A549 (cell line): ENCODE data around the gene THBS2. TPM values are rescaled to one million over a fixed set of nuclear protein-coding genes. Genes with fewer than 3 reads are reported as not detected.

Source experiments
- ATAC-seq, 2 experiments: fragments of 200-7000 bp in 1 of 2; fragments of >200 bp in 1 of 2; cut with Nextera tagmentation in 1 of 2; cut with Tn5 transposase in 1 of 2; 3 replicates each; pipeline versions ENCODE4 v1.8.0 to v1.9.1; 2018 to 2020; ENCODE audit warnings: mild to moderate bottlenecking in 1 of 2, moderate library complexity in 1 of 2
- CTCF ChIA-PET: fragments of 300-600 bp; sonication (Branson Sonifier 250); formaldehyde crosslinking; extraction: SDS; loops from one replicate; lab custom pipeline; 2021; ENCODE audit warnings: antibody characterized with exemption, inconsistent platforms; lab: Yijun Ruan, JAX
- POLR2A ChIA-PET: fragments of 350-600 bp; formaldehyde crosslinking; extraction: SDS; loops from one replicate; lab custom pipeline; 2021; ENCODE audit warnings: antibody characterized with exemption, inconsistent platforms; lab: Yijun Ruan, JAX
- DNase-seq, 2 experiments: peaks; one replicate each; pipeline versions ENCODE4 v3.0.0 to v3.0.0-alpha.2; 2011 to 2016; ENCODE audit warnings: low read depth in 1 of 2, low spot score in 1 of 2
- FAIRE-seq: peaks from 2 replicates; lab custom pipeline; 2011; peaks lifted over from hg19 to GRCh38; lab: Jason Lieb, UNC
- H3K27ac ChIP-seq, 2 experiments: fragments of >200 bp; sonication (Bioruptor Twin); formaldehyde crosslinking; 3 replicates each; pipeline ENCODE4 v1.5.1; 2016 to 2017
- H3K4me1 ChIP-seq: fragments of >200 bp; sonication (Bioruptor Twin); formaldehyde crosslinking; 3 replicates; pipeline ENCODE4 v1.6.1; 2016
- H3K4me2 ChIP-seq: fragments of >200 bp; sonication (Bioruptor Twin); formaldehyde crosslinking; 3 replicates; pipeline ENCODE4 v1.6.1; 2016
- H3K4me3 ChIP-seq: fragments of >200 bp; sonication (Bioruptor Twin); formaldehyde crosslinking; 3 replicates; pipeline ENCODE4 v1.5.1; 2016
- H3K9me3 ChIP-seq: fragments of >200 bp; sonication (Bioruptor Twin); formaldehyde crosslinking; 3 replicates; pipeline ENCODE4 v1.6.1; 2016
- ATOH8 ChIP-seq: fragments of 250-450 bp; sonication (Bioruptor Pico); IDR thresholded peaks from 2 replicates; pipeline ENCODE4 v1.5.0; 2020; ENCODE audit warnings: low read depth, mild to moderate bottlenecking, moderate library complexity
- FOSL2 ChIP-seq, 2 experiments: fragments of 450-650 bp in 1 of 2; fragments of >200 bp in 1 of 2; sonication (Bioruptor Twin) in 1 of 2; formaldehyde crosslinking; IDR thresholded peaks; 2 replicates each; pipeline versions ENCODE4 v1.5.0 to v1.6.1; 2016 to 2020; ENCODE audit warnings: mild to moderate bottlenecking in 1 of 2, moderate library complexity in 1 of 2
- HOXA7 ChIP-seq: fragments of 250-450 bp; sonication (Bioruptor Pico); IDR thresholded peaks from 2 replicates; pipeline ENCODE4 v1.5.0; 2020; ENCODE audit warnings: mild to moderate bottlenecking, moderate library complexity
- JUN ChIP-seq, 2 experiments: fragments of >200 bp; sonication (Bioruptor Twin); formaldehyde crosslinking; IDR thresholded peaks; 2 replicates in 1 of 2; 3 replicates in 1 of 2; pipeline ENCODE4 v1.6.1; 2016 to 2017
- KDM1A ChIP-seq: fragments of 200-600 bp; sonication (generic); IDR thresholded peaks from 2 replicates; pipeline ENCODE4 v1.6.1; 2016; ENCODE audit warnings: low read depth, mild to moderate bottlenecking
- KDM5A ChIP-seq: fragments of 200-600 bp; sonication (generic); IDR thresholded peaks from 2 replicates; pipeline ENCODE4 v1.6.1; 2016; ENCODE audit warnings: antibody characterized with exemption, mild to moderate bottlenecking
- MYC ChIP-seq: IDR thresholded peaks from 2 replicates; pipeline ENCODE4 v1.6.1; 2012; ENCODE audit warnings: mild to moderate bottlenecking, inconsistent platforms, low read length, improper control_type of control experiment, borderline replicate concordance
- NPAS2 ChIP-seq: fragments of 250-450 bp; sonication (Bioruptor Pico); IDR thresholded peaks from 2 replicates; pipeline ENCODE4 v1.8.0; 2022; ENCODE audit warnings: mild to moderate bottlenecking, moderate library complexity, borderline replicate concordance
- NR3C1 ChIP-seq: fragments of >200 bp; sonication (Bioruptor Twin); formaldehyde crosslinking; IDR thresholded peaks from 3 replicates; pipeline ENCODE4 v1.6.1; 2017
- PHF8 ChIP-seq: fragments of 200-600 bp; sonication (generic); IDR thresholded peaks from 2 replicates; pipeline ENCODE4 v1.6.1; 2016; ENCODE audit warnings: low read depth, mild to moderate bottlenecking, antibody characterized with exemption, moderate library complexity, borderline replicate concordance
- POLR2A ChIP-seq: IDR thresholded peaks from 2 replicates; pipeline ENCODE4 v1.6.1; 2012; ENCODE audit warnings: mild to moderate bottlenecking, low read length
- POLR2AphosphoS2 ChIP-seq: conservative IDR thresholded peaks from 2 replicates; pipeline ENCODE4 v1.6.1; 2012; ENCODE audit warnings: low read length, improper control_type of control experiment, inconsistent platforms
- RAD21 ChIP-seq, 2 experiments: fragments of >200 bp in 1 of 2; sonication (Bioruptor Twin) in 1 of 2; formaldehyde crosslinking in 1 of 2; IDR thresholded peaks in 1 of 2; conservative IDR thresholded peaks in 1 of 2; 2 replicates in 1 of 2; 3 replicates in 1 of 2; pipeline ENCODE4 v1.6.1; 2012 to 2018; ENCODE audit warnings: inconsistent platforms in 1 of 2
- RARB ChIP-seq: fragments of 250-450 bp; sonication (Bioruptor Pico); IDR thresholded peaks from 2 replicates; pipeline ENCODE4 v1.8.0; 2021; ENCODE audit warnings: mild to moderate bottlenecking, moderate library complexity
- RCOR1 ChIP-seq: fragments of 150-350 bp; IDR thresholded peaks from 2 replicates; pipeline ENCODE4 v1.6.1; 2014; ENCODE audit warnings: antibody characterized with exemption, low read length, low read depth
- RFX5 ChIP-seq: fragments of 450-650 bp; IDR thresholded peaks from 2 replicates; pipeline ENCODE4 v1.7.1; 2014; ENCODE audit warnings: antibody characterized with exemption, mild to moderate bottlenecking, moderate library complexity
- RNF2 ChIP-seq: fragments of 200-600 bp; sonication (generic); IDR thresholded peaks from 2 replicates; pipeline ENCODE4 v1.6.1; 2016; ENCODE audit warnings: low read depth, mild to moderate bottlenecking, antibody characterized with exemption, moderate library complexity, borderline replicate concordance
- SREBF2 ChIP-seq: fragments of 450-650 bp; IDR thresholded peaks from 2 replicates; pipeline ENCODE4 v1.6.1; 2014; ENCODE audit warnings: mild to moderate bottlenecking, moderate library complexity
- ZSCAN20 ChIP-seq: fragments of 250-450 bp; sonication (Bioruptor Pico); IDR thresholded peaks from 2 replicates; pipeline ENCODE4 v1.8.0; 2022; ENCODE audit warnings: mild to moderate bottlenecking, moderate library complexity
- WGBS: methylation state at CpG from one replicate; pipeline ENCODE4 v1.1.6; 2017; ENCODE audit errors: missing lambda C conversion rate; 5-methylcytosine and 5-hydroxymethylcytosine counted together
- polyA plus RNA-seq, 4 experiments: library from polyadenylated mRNA; depleted of rRNA in 3 of 4; stranded (reverse); fragments of >200 nt; fragmentation: RNase III in 1 of 4; extraction: RNeasy Plus Mini Kit Qiagen cat#74134 plus additional on column Dnase treatment in 1 of 4; gene quantifications; 2 replicates in 3 of 4; 3 replicates in 1 of 4; pipeline ENCODE4 v1.2.3, GENCODE V29; 2011 to 2017
- TF ChIP-seq, protein P1 (sequence below): fragments of 250-450 bp; sonication (Bioruptor Pico); IDR thresholded peaks from 2 replicates; pipeline ENCODE4 v1.5.0; 2021; ENCODE audit warnings: mild to moderate bottlenecking, moderate library complexity, borderline replicate concordance
- TF ChIP-seq, protein P2 (sequence below): IDR thresholded peaks from 2 replicates; pipeline ENCODE4 v1.6.1; 2012; ENCODE audit warnings: low read depth, borderline replicate concordance
- TF ChIP-seq, protein P3 (sequence below): fragments of >200 bp; sonication (Bioruptor Twin); formaldehyde crosslinking; IDR thresholded peaks from 3 replicates; pipeline ENCODE4 v1.5.1; 2016
- TF ChIP-seq, protein P4 (sequence below): IDR thresholded peaks from 2 replicates; pipeline ENCODE4 v1.6.1; 2012
- TF ChIP-seq, protein P5 (sequence below): fragments of 150-350 bp; IDR thresholded peaks from 2 replicates; pipeline ENCODE4 v1.6.1; 2014; ENCODE audit warnings: low read depth, mild to moderate bottlenecking, low read length

THBS2 gene
- polyA plus RNA-seq, 2 of the 4 experiments (the other 2 are of a cell fraction): 0.01 to 0.06 TPM

- ChIA-PET POLR2A (no interaction called here), CTCF (no interaction called here)
- Histone ChIP-seq H3K4me3 (no peak overlapping the region), H3K9me3 (no peaks in the 10 kb centered on the region), H3K4me2 (no peak overlapping the region), H3K4me1 (no peaks in the 10 kb centered on the region), H3K27ac (no peak overlapping the region)
- FAIRE-seq (no peak), DNase-seq (no peak), ATAC-seq (no peak)
- no peak for TF ChIP-seq ATOH8 (CRISPR knock-in tag)
- WGBS: 66% methylated on average over 6 of the region's 6 CpGs
These were observed 19.8 kb downstream of the THBS2 start for GRCh38 chr6:169233832-169234231.

GRCh38 chr6:169233181-169233580 is 20.5 kb downstream of the THBS2 start:
- ChIA-PET POLR2A (no interaction called here), CTCF (no interaction called here)
- DNase-seq: no peak
- Histone ChIP-seq H3K27ac (no peak overlapping the region), H3K4me1 (no peaks in the 10 kb centered on the region), H3K9me3 (no peaks in the 10 kb centered on the region), H3K4me2 (no peak overlapping the region), H3K4me3 (no peak overlapping the region)
- whole genome bisulfite sequencing: 74% methylated on average over 13 of the region's 13 CpGs
- FAIRE-seq: no peak
- ATAC-seq: no peak
- TF ChIP-seq, protein P1, sequence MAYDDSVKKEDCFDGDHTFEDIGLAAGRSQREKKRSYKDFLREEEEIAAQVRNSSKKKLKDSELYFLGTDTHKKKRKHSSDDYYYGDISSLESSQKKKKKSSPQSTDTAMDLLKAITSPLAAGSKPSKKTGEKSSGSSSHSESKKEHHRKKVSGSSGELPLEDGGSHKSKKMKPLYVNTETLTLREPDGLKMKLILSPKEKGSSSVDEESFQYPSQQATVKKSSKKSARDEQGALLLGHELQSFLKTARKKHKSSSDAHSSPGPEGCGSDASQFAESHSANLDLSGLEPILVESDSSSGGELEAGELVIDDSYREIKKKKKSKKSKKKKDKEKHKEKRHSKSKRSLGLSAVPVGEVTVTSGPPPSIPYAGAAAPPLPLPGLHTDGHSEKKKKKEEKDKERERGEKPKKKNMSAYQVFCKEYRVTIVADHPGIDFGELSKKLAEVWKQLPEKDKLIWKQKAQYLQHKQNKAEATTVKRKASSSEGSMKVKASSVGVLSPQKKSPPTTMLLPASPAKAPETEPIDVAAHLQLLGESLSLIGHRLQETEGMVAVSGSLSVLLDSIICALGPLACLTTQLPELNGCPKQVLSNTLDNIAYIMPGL (CRISPR knock-in tag): no peak
- TF ChIP-seq PHF8: no peak
- TF ChIP-seq KDM1A: no peak
- TF ChIP-seq KDM5A: no peak
- no peak for TF ChIP-seq RNF2
- TF ChIP-seq, protein P2, sequence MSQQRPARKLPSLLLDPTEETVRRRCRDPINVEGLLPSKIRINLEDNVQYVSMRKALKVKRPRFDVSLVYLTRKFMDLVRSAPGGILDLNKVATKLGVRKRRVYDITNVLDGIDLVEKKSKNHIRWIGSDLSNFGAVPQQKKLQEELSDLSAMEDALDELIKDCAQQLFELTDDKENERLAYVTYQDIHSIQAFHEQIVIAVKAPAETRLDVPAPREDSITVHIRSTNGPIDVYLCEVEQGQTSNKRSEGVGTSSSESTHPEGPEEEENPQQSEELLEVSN: no peak
- TF ChIP-seq POLR2AphosphoS2: no peak
- TF ChIP-seq SREBF2: no peak
- TF ChIP-seq HOXA7 (CRISPR knock-in tag): no peak
- TF ChIP-seq POLR2A: no peak
- no peak for TF ChIP-seq NR3C1
- TF ChIP-seq, protein P3, sequence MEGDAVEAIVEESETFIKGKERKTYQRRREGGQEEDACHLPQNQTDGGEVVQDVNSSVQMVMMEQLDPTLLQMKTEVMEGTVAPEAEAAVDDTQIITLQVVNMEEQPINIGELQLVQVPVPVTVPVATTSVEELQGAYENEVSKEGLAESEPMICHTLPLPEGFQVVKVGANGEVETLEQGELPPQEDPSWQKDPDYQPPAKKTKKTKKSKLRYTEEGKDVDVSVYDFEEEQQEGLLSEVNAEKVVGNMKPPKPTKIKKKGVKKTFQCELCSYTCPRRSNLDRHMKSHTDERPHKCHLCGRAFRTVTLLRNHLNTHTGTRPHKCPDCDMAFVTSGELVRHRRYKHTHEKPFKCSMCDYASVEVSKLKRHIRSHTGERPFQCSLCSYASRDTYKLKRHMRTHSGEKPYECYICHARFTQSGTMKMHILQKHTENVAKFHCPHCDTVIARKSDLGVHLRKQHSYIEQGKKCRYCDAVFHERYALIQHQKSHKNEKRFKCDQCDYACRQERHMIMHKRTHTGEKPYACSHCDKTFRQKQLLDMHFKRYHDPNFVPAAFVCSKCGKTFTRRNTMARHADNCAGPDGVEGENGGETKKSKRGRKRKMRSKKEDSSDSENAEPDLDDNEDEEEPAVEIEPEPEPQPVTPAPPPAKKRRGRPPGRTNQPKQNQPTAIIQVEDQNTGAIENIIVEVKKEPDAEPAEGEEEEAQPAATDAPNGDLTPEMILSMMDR: no peak
- no peak for TF ChIP-seq ZSCAN20 (CRISPR knock-in tag)
- TF ChIP-seq JUN (IDR thresholded peaks at IDR 0.05): no peak
- TF ChIP-seq RCOR1: no peak
- TF ChIP-seq, all 56 proteins: peak for 0

- H3K9me3 ChIP-seq: no peaks in the 10 kb centered on the region
- WGBS: 83% methylated on average over 8 of the region's 22 CpGs
- ChIA-PET POLR2A (no interaction called here), CTCF (no interaction called here)
- ATAC-seq (no peak), DNase-seq (no peak), FAIRE-seq (no peak)
- no peak overlapping the region for H3K4me2 ChIP-seq
- H3K4me1 ChIP-seq: no peaks in the 10 kb centered on the region
- no peak overlapping the region for H3K4me3 ChIP-seq
- H3K27ac ChIP-seq: no peak overlapping the region
- TF ChIP-seq HOXA7 (CRISPR knock-in tag) (no peak), KDM5A (no peak), RARB (no peak), KDM1A (no peak), NPAS2 (CRISPR knock-in tag) (no peak), MYC (no peak), RFX5 (no peak), RAD21 (conservative IDR thresholded peaks at IDR 0.05 in 1 of 2, IDR thresholded peaks at IDR 0.05 in 1 of 2) (no peak), FOSL2 (IDR thresholded peaks at IDR 0.05) (no peak), FOSL2 (CRISPR knock-in tag; IDR thresholded peaks at IDR 0.05) (no peak)
- TF ChIP-seq, protein P4, sequence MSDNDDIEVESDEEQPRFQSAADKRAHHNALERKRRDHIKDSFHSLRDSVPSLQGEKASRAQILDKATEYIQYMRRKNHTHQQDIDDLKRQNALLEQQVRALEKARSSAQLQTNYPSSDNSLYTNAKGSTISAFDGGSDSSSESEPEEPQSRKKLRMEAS: no peak
- TF ChIP-seq, protein P5, sequence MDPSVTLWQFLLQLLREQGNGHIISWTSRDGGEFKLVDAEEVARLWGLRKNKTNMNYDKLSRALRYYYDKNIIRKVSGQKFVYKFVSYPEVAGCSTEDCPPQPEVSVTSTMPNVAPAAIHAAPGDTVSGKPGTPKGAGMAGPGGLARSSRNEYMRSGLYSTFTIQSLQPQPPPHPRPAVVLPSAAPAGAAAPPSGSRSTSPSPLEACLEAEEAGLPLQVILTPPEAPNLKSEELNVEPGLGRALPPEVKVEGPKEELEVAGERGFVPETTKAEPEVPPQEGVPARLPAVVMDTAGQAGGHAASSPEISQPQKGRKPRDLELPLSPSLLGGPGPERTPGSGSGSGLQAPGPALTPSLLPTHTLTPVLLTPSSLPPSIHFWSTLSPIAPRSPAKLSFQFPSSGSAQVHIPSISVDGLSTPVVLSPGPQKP: no peak
- TF ChIP-seq, protein P3: no peak
These were observed 21.1 kb downstream of the THBS2 start for GRCh38 chr6:169232507-169232931.
